HG03280 (cell line): ENCODE measurements around the gene SNX8.
"Not testable (repeated sequence)": the region's sequence is repeated elsewhere in the genome, so short reads cannot be mapped to it uniquely, and the experiment has no call there.

Experiments used
- ATAC-seq: cut with Tn5 transposase; IDR thresholded peaks from one replicate; pipeline ENCODE4 v1.9.1; 2021; ENCODE audit warnings: mild to moderate bottlenecking, moderate library complexity; ENCODE audit not compliant: unreplicated experiment

SNX8 gene

GRCh38 chr7:2295936-2296620 is 18.2 kb downstream of the SNX8 start:
- ATAC-seq: no peak

- no peak for ATAC-seq
These were observed 23.4 kb downstream of the SNX8 start for GRCh38 chr7:2290877-2291276.

GRCh38 chr7:2289621-2290020 is 24.6 kb downstream of the SNX8 start:
- no peak for ATAC-seq

GRCh38 chr7:2289111-2289586 is 25.1 kb downstream of the SNX8 start:
- no peak for ATAC-seq

GRCh38 chr7:2288503-2288902 is 25.7 kb downstream of the SNX8 start:
- ATAC-seq: no peak

GRCh38 chr7:2287745-2288144 is 26.5 kb downstream of the SNX8 start:
- ATAC-seq: no peak

GRCh38 chr7:2283074-2283473 is 31.2 kb downstream of the SNX8 start:
- no peak for ATAC-seq

GRCh38 chr7:2282185-2282751 is 32.0 kb downstream of the SNX8 start:
- ATAC-seq: no peak

GRCh38 chr7:2281541-2281940 is 32.7 kb downstream of the SNX8 start:
- no peak for ATAC-seq

GRCh38 chr7:2280424-2280823 is 33.8 kb downstream of the SNX8 start:
- no peak for ATAC-seq

GRCh38 chr7:2279896-2280295 is 34.3 kb downstream of the SNX8 start:
- ATAC-seq: no peak

GRCh38 chr7:2278026-2278425 is 36.2 kb downstream of the SNX8 start:
- no peak for ATAC-seq

- ATAC-seq: no peak
These were observed 38.1 kb downstream of the SNX8 start for GRCh38 chr7:2276107-2276506.

GRCh38 chr7:2275101-2275500 is 39.1 kb downstream of the SNX8 start:
- no peak for ATAC-seq

GRCh38 chr7:2274666-2275065 is 39.6 kb downstream of the SNX8 start:
- ATAC-seq: no peak

GRCh38 chr7:2273866-2274265 is 40.4 kb downstream of the SNX8 start:
- ATAC-seq: no peak

GRCh38 chr7:2272031-2272430 is 42.2 kb downstream of the SNX8 start:
- ATAC-seq: no peak

- ATAC-seq: no peak
These were observed 42.8 kb downstream of the SNX8 start for GRCh38 chr7:2271273-2272026.

- ATAC-seq: no peak
These were observed 43.7 kb downstream of the SNX8 start for GRCh38 chr7:2270495-2270894.

GRCh38 chr7:2269991-2270460 is 44.2 kb downstream of the SNX8 start:
- no peak for ATAC-seq

GRCh38 chr7:2269089-2269990 is 44.9 kb downstream of the SNX8 start:
- ATAC-seq: not testable (repeated sequence)
